ENCODE results near the gene GJA10. TPM values are rescaled to one million over a fixed set of nuclear protein-coding genes. Genes with fewer than 3 reads are reported as not detected.

Gene GJA10
- total and polyA plus RNA-seq, 8 donors = not detected

GRCh38 chr6:89917801-89918366 is 23.6 kb downstream of the GJA10 start:
- TF ChIP-seq CTCF (IDR thresholded peaks at IDR 0.05) = no peak
- H3K4me1 ChIP-seq = no peaks in the 10 kb centered on the region
- DNase-seq = no peak
- H3K27ac ChIP-seq = no peak overlapping the region
- H3K36me3 ChIP-seq = no peaks in the 10 kb centered on the region
- H3K4me3 ChIP-seq = no peak overlapping the region
- H3K9me3 ChIP-seq = peaks cover 0 to 17% of the 10 kb centered on the region in 2 donors
- no peak for ATAC-seq
- no peaks in the 10 kb centered on the region for H3K27me3 ChIP-seq
- intact Hi-C loops (cut with DNase I) = no loop called here

GRCh38 chr6:89921197-89921596 is 26.9 kb downstream of the GJA10 start:
- peaks cover 0 to 12% of the 10 kb centered on the region in 2 donors for H3K9me3 ChIP-seq
- no peaks in the 10 kb centered on the region for H3K36me3 ChIP-seq
- intact Hi-C loops (cut with DNase I) = no loop called here
- no peak overlapping the region for H3K4me3 ChIP-seq
- H3K4me1 ChIP-seq = no peaks in the 10 kb centered on the region
- H3K27ac ChIP-seq = no peak overlapping the region
- ATAC-seq (no peak), DNase-seq (no peak)
- no peaks in the 10 kb centered on the region for H3K27me3 ChIP-seq
- no peak for TF ChIP-seq CTCF (IDR thresholded peaks at IDR 0.05)

- intact Hi-C loops (cut with DNase I) = no loop called here
- Histone ChIP-seq H3K4me3 (no peak overlapping the region), H3K9me3 (peaks cover 0 to 7% of the 10 kb centered on the region in 2 donors), H3K27me3 (no peaks in the 10 kb centered on the region), H3K36me3 (no peaks in the 10 kb centered on the region), H3K27ac (no peak overlapping the region), H3K4me1 (no peaks in the 10 kb centered on the region)
- DNase-seq (no peak), ATAC-seq (no peak)
- TF ChIP-seq CTCF (IDR thresholded peaks at IDR 0.05) = no peak
These were observed 27.4 kb downstream of the GJA10 start for GRCh38 chr6:89921691-89922090.

- H3K27ac ChIP-seq = no peak overlapping the region
- H3K4me3 ChIP-seq = no peak overlapping the region
- DNase-seq = no peak
- intact Hi-C loops (cut with DNase I) = no loop called here
- no peaks in the 10 kb centered on the region for H3K9me3 ChIP-seq
- H3K4me1 ChIP-seq = no peaks in the 10 kb centered on the region
- no peaks in the 10 kb centered on the region for H3K27me3 ChIP-seq
- no peak for ATAC-seq
- H3K36me3 ChIP-seq = no peaks in the 10 kb centered on the region
- no peak for TF ChIP-seq CTCF (IDR thresholded peaks at IDR 0.05)
These were observed 30.0 kb downstream of the GJA10 start for GRCh38 chr6:89924231-89924630.

- Histone ChIP-seq H3K9me3 (no peaks in the 10 kb centered on the region), H3K4me1 (no peaks in the 10 kb centered on the region), H3K4me3 (no peak overlapping the region), H3K27me3 (no peaks in the 10 kb centered on the region), H3K27ac (no peak overlapping the region), H3K36me3 (no peaks in the 10 kb centered on the region)
- no peak for TF ChIP-seq CTCF (IDR thresholded peaks at IDR 0.05)
- intact Hi-C loops (cut with DNase I) = no loop called here
- no peak for ATAC-seq
- DNase-seq = no peak
These were observed 31.6 kb downstream of the GJA10 start for GRCh38 chr6:89925826-89926225.

All from left lung (tissue), 10 donors.